HEK293T (cell line): ENCODE measurements around the gene EDN2.

Source experiments
- BHLHE40 ChIP-seq: fragments of 450-650 bp; IDR thresholded peaks from 2 replicates; pipeline ENCODE4 v1.6.1; 2016; ENCODE audit warnings: mild to moderate bottlenecking, moderate library complexity, borderline replicate concordance
- CTBP1 ChIP-seq: fragments of 450-650 bp; IDR thresholded peaks from 2 replicates; pipeline ENCODE4 v1.6.1; 2016; ENCODE audit warnings: borderline replicate concordance
- FOXM1 ChIP-seq: fragments of 450-650 bp; IDR thresholded peaks from 2 replicates; pipeline ENCODE4 v1.6.1; 2017; ENCODE audit warnings: mild to moderate bottlenecking, borderline replicate concordance
- L3MBTL2 ChIP-seq: fragments of 450-650 bp; conservative IDR thresholded peaks from 2 replicates; pipeline ENCODE4 v1.6.1; 2016; ENCODE audit warnings: mild to moderate bottlenecking
- NFRKB ChIP-seq: fragments of 450-650 bp; IDR thresholded peaks from 2 replicates; pipeline ENCODE4 v1.6.1; 2016; ENCODE audit warnings: mild to moderate bottlenecking, moderate library complexity
- SP1 ChIP-seq: fragments of 450-650 bp; IDR thresholded peaks from 2 replicates; pipeline ENCODE4 v1.6.1; 2017
- TARDBP ChIP-seq: fragments of 450-650 bp; IDR thresholded peaks from 2 replicates; pipeline ENCODE4 v1.6.1; 2016
- ZNF384 ChIP-seq: fragments of 450-650 bp; IDR thresholded peaks from 2 replicates; pipeline ENCODE4 v1.6.1; 2016

DNA sequence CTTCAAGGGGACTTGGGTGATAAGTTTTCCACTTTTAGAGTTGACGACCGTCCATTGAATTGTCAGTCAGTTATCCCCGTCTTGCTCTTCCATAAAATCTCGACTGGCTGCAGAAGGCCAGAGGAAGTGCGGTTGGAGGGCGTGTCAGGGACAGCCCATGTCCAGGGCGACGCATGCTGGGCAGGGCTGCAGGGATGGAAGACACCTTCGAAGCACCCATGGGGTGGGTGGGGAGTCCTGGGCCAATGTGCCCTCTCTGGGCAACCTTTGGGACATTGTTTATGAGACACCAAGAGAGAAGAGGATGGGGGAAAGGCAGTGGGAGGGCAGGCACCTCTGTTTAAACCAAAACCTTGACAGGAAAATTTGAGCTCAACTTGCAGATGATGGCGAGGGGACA is 38.6 kb upstream of the EDN2 start:
- TF ChIP-seq L3MBTL2 = no peak
- no peak for TF ChIP-seq SP1
- TF ChIP-seq ZNF384 = no peak
- TF ChIP-seq FOXM1 = no peak
- TF ChIP-seq BHLHE40 = no peak
- no peak for TF ChIP-seq TARDBP
- TF ChIP-seq NFRKB = no peak
- no peak for TF ChIP-seq CTBP1
